Stimulated activated CD8-positive, alpha-beta memory T cell treated with anti-CD3 and anti-CD28 coated beads, Interleukin-4, amount 100 ng/mL, for 24 hours (primary cell): ENCODE measurements around the gene GTF2H1.
"Not testable (repeated sequence)": the region's sequence is repeated elsewhere in the genome, so short reads cannot be mapped to it uniquely, and the experiment has no call there.

Source experiments
- DNase-seq: peaks from one replicate; pipeline ENCODE4 v3.0.0-alpha.2; 2020; ENCODE audit warnings: low read depth

GTF2H1 gene

DNA sequence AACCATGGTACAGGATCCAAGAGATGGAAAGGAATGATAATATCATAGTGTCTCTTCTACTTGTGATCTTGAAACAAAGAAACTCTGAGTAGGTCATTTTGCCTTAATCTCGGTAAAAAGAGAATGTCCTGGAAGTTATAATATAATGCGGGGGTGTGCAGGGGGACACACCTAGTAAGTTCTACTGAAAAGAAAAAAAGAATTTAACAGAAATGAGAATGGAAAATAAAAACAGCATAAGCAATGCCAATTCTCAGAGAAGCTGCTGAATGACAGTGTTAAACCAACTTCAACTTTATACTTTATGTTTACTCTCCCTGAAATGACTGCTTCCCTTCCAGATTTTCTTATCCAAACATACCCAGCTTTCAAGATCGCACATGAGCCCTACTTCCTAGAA is 2.5 kb upstream of the GTF2H1 start:
- DNase-seq: no peak

DNA sequence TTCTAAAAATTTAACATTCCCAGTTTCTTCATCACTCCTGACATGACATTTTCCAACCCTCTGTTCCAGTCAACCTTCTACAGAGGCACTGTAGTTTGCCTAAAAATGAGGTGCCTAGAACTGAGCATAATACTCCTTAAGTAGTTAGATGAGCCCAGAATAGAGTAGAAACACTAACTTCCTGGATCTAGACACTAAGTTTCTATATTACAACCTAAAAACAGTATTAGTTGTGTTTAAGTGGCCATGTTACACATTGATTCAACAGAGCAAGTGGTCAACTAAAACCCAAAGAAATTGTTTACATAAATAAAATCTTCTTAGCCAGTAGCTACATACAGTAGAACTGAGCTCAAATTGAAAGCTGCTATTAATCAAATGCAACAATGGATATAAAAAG is 1.8 kb upstream of the GTF2H1 start:
- no peak for DNase-seq

DNA sequence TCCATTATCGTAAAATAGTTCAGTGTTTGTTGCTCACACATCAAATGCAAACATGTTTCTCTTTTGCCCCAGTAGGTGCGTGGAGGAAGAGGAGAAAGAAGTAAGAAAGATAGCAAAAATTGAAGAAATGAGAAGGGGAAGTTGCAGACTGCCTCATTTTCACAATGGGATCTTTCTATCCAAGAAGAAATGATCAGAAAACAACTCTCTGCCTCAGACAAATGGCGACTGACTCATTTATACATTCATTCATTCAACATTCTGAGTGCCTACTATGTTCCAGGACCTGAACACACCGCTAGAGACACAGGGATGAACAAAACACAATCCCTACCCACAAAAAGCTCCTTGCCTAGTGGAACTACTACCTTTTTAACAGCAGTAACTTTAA is 794 bp upstream of the GTF2H1 start:
- DNase-seq: no peak

DNA sequence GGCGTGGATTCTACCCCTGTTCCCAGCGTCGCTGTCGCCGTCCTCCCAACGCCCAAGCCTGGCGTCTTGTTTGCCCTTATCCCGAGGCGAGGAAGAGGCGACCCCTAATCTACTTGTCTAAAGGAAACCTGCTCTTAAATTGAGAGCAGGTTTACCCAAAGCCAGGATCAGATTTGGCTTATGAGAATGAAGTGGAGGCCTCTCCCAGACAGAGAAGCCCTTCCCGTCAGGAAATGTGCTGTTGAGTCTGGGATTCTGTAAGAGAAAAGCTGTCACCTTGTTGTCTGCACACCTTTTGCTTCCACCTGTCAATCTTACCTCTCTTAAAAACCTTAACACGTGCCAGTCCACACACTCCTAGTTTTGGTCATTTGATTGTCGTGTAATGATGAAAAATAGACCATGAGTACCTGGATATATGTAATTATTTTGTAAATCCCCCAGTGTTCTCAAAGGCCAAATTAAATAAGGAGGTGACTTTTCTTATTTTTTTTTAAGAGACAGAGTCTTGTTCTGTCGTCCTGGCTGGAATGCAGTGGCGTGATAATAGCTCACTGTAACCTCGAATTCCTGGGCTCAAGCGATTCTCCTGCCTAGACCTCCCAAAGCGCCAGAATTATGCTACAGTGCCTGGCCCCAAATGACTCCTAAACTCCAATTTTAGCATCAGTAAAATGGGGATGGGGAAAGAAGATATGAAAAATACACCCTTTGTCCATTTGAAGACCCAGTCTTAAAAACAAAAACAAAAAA is 627 bp downstream of the GTF2H1 start:
- no peak for DNase-seq

DNA sequence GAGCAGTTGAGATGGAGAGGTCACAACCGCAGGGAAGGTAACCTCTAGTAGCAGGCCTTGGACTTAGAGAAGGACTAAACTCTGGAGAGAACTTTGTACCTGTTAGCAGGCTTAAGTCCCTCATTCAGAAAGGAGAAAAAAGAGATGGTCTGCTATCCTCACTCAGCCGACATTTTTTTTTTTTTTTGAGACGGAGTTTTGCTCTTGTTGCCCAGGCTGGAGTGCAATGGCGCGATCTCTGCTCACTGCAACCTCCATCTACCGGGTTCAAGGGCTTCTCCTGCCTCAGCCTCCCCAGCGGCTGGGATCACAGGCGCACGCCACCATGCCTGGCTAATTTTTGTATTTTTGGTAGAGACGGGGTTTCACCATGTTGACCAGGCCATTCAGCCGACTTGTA is 1.5 kb downstream of the GTF2H1 start:
- DNase-seq: not testable (repeated sequence)

DNA sequence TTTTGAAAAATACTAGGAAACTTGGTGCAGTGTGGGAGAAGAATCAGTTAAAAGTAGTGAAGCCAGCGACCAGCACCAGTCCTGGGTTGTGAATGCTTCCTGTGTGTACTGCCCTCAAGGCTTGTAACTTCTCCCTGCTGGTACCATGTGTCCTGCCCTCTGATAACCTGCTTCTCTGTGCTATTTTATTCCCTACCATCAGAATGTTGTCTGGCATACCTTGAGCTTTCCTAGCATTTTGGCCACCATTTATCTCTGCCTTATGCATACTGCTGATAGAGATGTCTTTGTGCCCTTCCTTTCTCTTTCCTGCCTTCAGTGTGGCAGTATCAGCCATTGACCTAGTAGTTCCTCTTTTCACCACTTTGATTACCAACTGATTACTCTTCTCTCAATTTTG is 2.0 kb downstream of the GTF2H1 start:
- DNase-seq: no peak

DNA sequence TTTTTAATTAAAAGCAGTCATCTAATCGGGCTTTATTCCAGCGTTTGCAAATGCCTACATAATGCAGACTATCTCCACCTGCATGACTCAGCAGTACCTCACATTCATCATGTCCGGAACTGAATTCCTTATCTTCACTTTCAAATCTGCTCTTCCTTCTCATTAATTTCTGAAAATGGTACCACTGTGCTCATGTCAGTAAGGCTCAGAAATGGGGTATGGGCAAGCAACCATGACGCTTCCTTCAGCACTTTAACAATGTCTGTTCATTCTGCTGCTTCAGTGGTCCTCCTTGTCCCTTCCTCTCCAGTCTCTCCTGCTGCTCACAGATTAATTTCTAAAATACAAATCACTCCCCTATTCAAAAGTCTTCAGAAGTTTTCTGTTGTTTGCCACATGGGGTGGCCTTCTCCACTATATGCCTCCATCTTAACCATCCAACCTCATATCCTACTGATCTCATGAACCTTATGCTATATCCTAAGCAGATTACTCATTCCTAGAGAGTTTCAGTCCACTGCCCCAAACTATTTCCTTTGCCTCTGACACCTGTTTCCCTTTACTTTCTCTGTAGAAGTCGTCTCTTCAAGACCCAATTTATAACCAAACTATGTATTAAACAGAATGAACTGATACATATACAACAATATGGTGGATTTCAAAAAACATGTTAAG is 7.0 kb downstream of the GTF2H1 start:
- DNase-seq: no peak

DNA sequence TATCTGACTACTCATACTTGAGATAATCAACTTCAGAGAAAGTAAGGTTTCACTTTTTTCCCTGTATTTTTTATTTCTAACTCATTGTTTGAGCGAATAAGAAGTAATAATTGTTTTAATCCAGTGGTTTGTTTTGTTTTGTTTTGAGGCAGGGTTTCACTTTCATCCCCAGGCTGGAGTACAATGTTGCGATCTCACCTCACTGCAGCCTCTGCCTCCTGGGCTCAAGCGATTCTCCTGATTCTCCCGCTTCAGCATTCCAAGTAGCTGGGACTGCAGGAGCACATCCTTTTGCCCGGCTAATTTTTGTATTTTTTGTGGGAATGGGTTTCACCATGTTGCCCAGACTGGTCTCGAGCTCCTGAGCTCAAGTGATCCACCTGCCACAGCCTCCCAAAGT is 8.6 kb downstream of the GTF2H1 start:
- no peak for DNase-seq

DNA sequence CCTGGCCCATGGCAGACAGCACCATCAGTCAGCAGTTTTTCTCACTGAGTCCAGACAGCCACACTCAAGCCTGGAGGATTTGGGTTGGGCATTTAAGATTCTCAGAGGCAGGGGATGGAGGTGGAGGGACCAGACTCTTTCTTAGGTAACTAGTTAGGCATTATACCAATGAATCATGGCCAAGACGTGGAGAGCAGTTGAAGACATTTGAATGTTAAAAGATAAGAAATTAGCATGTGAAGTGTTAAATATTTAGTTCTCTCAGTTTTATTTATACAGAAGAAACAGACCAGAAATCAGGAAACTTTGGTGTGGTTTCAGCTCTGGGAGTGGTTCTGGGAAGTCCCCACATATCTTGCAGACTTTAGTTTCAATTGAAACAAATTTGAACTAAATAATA is 9.9 kb downstream of the GTF2H1 start:
- DNase-seq: no peak

DNA sequence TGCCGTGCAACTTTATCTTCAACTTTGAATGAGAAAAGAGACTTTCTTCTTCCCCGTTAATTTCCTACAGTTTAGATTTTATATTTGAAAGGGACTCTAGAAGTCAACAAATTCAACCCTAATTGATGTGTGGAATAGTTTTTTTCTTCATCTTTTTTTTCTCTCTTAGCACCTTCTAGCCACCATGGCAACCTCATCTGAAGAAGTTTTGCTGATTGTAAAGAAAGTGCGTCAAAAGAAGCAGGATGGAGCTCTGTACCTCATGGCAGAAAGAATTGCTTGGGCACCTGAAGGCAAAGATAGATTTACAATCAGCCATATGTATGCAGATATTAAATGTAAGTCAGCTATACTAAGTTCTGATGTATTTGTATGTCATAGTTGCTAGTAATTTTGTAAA is 10.5 kb downstream of the GTF2H1 start:
- DNase-seq: no peak

DNA sequence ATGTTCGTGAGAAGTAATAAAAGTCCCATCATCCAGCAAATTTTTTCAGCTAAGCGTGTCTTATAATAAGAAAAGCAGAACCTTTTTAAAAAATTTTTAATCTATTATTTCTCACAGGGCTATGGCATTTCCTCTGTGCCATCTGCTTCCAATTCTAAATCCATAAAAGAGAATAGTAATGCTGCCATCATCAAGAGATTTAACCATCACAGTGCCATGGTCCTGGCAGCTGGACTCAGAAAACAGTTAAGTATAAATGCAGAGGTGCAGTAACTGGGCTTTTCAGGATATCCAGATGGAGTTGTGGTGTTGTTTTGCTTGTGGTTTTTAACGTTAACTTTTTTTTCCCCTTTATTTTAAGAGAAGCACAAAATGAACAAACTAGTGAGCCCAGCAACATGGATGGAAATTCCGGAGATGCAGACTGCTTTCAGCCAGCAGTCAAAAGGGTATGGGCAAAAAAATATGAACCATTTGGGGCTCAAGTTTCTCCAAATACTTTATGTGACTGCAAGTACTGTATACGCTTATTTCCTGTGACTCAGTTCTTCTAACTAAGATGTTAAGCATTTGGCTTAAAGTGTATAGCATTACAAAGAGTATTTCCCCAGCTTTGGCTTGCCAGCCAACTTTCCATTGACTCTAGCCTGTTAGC is 25.2 kb downstream of the GTF2H1 start:
- DNase-seq: no peak

DNA sequence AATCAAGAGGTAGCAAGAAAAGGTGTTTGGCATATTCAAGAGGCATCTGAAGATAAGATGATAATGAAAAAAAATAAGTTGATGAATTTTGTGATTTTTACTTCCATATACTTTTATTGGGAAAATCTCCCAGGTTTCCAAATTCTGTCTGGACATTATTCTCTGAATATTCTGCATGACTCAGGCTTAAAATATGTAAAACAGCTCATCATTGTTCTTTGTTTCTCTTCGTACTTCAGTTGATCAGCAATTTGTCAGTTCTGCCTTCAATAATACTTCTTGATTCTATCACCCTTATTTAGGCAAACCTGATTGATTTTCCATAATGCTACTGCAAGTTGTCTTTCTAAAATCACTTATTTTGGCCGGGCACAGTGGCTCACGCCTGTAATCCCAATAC is 30.2 kb downstream of the GTF2H1 start:
- no peak for DNase-seq

DNA sequence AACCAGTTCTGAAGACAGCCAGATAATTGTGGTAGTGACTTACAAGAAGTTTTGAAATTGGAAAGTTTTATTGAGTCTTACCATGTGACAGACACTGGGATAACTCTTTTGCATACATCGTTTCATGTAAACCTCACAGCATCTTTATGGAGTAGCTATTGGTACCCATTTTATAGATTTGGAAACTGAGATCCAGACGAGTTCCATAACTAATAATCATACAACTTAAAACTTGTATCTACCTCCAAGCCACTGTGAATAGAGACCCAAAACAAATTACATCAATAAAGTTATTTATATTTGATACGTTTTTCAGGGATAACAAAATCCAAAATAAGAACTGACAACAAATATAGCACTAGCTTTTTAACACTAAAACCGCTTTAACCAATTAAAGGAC is 36.3 kb downstream of the GTF2H1 start:
- no peak for DNase-seq

DNA sequence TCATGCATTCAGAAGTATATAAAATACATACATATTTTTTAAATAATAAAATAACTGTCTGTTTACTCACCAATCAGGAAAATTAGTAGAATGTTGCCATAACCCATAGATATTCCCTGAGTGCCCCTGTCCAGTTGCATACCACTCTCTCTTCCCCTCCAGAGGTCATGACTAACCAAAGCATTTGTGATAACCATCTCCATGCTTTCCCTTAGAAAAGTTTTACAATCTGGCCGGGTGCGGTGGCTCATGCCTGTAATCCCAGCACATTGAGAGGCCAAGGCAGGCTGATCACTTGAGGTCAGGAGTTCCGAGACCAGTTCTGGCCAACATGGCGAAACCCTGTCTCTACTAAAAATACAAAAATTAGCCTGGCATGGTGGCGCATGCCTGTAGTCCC is 38.8 kb downstream of the GTF2H1 start:
- DNase-seq: no peak

DNA sequence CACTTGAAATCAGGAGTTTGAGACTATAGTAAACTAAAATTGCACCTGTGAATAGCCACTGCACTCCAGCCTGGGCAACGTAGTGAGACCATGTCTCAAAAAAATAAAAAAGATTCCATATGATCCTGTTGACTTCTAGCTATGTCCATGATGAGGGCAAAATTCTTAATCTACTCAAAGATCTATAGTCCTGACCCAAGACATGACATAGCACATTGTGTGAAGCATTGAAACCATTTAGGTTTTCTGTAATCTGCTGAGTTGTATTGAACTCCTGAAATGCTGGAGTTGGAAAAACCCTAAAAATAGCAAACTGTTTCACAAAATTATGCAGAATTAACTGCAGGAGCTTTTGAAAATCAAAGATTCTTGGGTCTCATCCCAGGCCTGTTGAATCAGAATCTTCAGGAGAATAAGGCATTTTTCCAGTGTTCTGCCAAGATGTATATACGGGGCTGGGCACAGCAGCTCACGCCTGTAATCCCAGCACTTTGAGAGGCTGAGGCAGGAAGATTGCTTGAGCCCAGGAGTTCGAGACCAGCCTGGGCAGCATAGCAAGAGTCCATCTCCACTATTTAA is 42.2 kb downstream of the GTF2H1 start:
- DNase-seq: no peak

DNA sequence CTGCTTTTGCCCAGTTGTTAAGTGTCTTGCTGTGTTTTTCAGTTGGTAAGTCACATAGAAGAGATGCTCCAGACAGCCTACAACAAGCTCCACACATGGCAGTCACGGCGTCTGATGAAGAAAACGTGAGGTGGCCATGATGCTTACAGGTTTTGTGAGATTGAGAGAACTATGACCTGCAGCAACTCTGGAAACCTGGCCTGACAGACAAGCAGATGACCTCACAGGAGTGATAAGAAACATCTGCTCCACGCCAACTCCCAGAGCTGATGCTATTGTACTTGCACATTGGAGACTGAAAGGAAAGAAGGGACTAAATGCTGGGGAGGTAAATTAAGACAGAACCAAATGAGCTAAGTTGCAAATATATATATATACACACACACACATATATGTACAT is 43.4 kb downstream of the GTF2H1 start:
- no peak for DNase-seq

DNA sequence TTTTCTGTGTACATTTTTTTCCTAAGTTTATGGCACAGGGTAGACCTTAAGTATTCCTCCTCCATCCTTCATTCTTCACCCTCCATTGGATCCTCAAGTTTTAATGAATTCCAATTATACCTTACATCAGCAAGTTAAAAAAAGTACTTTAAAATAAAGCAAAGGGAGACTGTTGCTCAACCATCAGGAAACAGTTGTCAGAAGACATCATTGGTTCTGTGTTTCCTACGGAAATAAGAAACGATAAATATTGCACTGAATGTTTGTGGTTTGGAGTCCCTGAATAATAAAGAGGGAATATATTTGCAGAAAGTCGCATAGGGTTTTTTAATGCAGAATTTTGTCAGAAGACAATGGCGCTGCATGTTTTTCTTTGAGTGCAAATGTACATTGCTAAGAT is 43.9 kb downstream of the GTF2H1 start:
- no peak for DNase-seq

DNA sequence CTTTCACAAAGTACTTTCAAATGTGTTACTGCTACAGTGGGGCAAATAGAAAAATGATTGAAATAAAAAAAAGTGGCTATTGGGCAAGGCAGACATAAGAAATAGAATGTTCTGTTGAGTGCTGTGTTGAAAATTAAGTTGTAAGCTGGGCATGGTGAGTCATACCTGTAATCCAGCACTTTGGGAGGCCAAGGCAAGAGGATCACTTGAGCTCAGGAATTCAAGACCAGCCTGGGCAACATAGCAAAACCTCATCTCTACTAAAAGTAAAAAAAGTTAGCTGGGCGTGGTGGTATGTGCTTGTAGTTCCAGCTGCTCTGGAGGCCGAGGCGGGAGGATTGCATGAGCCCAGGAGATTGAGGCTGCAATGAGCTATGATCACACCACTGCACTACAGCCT is 45.1 kb downstream of the GTF2H1 start:
- no peak for DNase-seq

DNA sequence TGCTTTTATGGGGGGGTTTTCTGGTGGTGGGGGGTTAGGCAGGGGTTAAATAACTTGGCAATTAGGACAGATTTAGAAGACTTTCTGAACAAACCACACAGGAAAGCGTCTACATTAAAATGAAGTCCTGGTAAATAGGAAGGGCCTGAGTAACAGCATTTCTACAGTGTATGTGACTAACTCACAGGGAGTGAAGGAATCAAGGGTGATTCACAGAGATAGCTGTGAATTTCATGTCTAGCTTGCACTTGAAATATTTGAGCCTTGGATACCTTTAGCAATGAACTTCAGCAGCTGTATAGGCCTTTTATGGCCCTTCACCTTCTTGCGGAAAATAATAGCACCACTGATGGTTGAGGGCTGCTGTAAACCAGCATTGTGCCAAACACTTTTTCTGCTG is 45.9 kb downstream of the GTF2H1 start:
- DNase-seq: no peak

DNA sequence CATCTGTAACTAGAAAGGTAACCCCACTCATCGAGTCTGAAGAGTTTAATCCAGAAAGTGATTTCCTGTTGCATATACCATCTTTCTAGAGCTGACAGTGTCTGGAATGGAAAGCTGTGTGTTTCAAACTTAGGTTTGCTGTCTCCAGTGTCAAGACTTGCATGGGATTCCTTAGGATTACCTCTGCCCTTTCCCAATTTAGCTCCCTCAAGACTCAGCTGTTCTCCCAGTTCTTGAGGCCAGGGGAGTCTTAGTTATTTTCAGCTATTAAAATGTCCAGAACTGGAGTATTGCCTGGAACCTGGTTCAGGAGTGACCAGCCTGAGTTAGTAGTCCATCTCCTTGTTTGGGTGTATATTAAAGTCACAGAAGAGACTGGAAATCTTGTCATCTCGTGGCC is 47.0 kb downstream of the GTF2H1 start:
- DNase-seq: no peak

DNA sequence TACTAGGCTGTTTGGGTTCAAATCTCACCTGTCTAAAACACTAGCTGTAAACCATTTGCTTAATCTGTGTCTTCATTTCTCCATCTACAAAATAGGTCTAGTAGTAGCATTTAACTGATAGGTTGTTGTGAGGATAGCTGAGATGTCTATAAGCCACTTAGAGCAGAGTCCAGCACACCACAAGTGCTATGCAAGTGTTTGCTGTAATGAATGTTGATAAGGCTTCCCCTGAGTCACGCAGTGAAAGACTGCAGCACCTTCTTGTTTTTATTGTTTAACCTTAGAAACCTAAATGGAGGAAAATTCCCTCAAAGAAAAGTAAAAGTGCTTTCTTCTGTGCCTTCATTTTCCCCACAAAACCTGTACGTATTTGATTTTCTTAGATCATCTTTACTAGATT is 48.9 kb downstream of the GTF2H1 start:
- no peak for DNase-seq

DNA sequence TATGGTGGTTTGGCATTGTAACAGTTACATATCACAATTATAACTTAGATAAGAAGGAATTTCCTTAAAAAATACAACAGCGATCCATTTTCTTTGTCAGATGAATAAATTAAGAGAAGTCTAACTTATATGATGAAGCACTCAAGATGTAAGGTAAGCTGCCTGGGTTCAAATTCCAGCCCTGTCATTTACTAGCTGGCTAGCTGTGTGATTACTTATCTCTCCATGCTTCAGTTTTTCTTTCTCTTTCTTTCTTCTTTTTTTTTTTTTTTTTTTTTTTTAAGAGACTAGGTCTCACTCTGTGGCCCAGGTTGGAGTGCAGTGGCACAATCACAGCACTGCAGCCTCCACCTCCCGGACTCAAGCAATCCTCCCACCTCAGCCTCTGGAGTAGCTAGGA is 49.8 kb downstream of the GTF2H1 start:
- no peak for DNase-seq

DNA sequence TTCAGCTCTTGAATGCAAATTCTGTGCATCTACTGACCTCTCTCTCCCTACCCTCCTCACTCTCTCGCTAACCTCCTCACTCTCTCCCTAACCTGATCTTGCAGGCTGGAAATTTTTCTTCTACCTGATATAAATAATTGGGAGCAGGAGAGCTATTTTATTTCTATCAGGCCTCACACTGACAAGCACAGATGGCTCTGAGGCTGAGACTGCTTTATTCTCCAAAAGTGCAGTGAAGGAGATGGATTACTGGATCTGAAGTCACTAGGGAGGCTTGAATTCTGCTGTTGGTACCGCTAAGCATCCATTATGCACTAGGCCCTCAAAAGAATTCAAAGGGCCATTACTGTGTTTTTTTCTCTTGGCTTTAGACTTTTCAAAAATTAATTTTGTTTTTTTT is 52.6 kb downstream of the GTF2H1 start:
- no peak for DNase-seq
